ENCODE results near the gene PGAM5. TPM values are rescaled to one million over a fixed set of nuclear protein-coding genes. Genes with fewer than 3 reads are reported as not detected.

Gene PGAM5
- total and polyA plus RNA-seq, 9 of the 15 experiments (the other 6 are each of a cell fraction or from before 2014, with no cell fraction given): 7.4 to 121 (median 69.5) TPM

DNA sequence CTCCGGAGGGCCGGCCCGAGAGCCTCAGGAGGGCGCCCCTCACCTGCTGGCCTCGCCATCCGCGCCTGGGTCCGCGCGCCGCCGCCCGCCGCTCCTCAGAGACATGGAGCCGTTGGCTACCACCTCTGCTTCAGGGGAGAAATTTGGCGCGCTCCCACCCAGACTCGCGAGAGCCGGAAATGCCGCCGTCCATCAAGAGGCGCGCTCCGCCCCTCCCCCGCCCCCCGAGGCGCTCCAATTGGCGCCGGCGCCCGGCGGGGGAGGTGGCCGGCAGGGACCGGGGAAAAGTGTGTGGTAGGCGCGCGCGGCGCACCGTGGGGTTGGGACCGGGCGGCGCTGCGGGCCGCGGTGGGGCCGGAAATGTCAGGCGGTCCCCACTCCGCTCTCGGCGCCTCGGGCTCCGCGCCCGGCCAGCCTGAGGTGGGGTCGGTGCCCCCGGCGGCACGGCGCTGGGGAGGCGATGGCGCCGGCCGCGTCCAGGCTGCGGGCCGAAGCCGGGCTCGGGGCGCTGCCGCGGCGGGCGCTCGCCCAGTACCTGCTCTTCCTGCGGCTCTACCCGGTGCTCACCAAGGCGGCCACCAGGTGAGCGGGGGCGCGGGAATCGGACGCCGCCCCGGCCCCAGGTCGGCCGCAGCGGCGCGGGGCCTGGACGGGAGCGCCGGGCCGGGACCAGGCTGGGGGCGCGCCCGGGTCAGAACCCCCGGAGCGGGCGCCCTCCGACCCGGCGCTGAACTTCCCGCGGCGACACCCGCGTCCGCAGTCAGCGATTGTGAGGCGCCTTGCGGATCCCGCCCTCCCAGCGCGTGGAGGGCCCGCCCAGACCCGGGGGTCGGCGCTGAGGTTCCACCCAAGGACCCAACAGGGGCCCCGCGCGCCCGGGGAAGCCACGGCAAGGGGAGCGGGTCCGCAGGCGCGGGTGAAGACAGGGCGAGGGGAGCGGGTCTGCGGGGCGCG lies 23.2 kb upstream of the PGAM5 start, which contains the start of the genes POLE and PXMP2 (continued):
- TF ChIP-seq NCOA4 (IDR thresholded peaks at IDR 0.05; ENCODE audit: partially characterized antibody): no peak
- peak; percentile 66 for TF ChIP-seq POLR2H (tag; IDR thresholded peaks at IDR 0.05; ENCODE audit: low read depth)
- peak in 1 of 2 experiments; percentile 62; a peak in 1 of 4 replicates for TF ChIP-seq TBL1XR1 (IDR thresholded peaks at IDR 0.05; ENCODE audit: low read length in 2 of 2)
- 0 out of 2 replicates have a peak, but pooled peaks have one; percentile 8 for TF ChIP-seq ZNF384 (IDR thresholded peaks at IDR 0.05; ENCODE audit: low read depth, low read length)
- TF ChIP-seq, protein P1, sequence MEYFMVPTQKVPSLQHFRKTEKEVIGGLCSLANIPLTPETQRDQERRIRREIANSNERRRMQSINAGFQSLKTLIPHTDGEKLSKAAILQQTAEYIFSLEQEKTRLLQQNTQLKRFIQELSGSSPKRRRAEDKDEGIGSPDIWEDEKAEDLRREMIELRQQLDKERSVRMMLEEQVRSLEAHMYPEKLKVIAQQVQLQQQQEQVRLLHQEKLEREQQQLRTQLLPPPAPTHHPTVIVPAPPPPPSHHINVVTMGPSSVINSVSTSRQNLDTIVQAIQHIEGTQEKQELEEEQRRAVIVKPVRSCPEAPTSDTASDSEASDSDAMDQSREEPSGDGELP (CRISPR knock-in tag; IDR thresholded peaks at IDR 0.05; ENCODE audit: borderline replicate concordance): no peak; the same call in 1 of the 2 replicates
- TF ChIP-seq, protein P2, sequence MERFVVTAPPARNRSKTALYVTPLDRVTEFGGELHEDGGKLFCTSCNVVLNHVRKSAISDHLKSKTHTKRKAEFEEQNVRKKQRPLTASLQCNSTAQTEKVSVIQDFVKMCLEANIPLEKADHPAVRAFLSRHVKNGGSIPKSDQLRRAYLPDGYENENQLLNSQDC (CRISPR knock-in tag; IDR thresholded peaks at IDR 0.05): no peak
- TF ChIP-seq NR4A1 (CRISPR knock-in tag; IDR thresholded peaks at IDR 0.05): no peak
- TF ChIP-seq NR4A1 (tag; IDR thresholded peaks at IDR 0.05): 0 out of 2 replicates have a peak, but pooled peaks have one; percentile 43
- TF ChIP-seq, protein P3, sequence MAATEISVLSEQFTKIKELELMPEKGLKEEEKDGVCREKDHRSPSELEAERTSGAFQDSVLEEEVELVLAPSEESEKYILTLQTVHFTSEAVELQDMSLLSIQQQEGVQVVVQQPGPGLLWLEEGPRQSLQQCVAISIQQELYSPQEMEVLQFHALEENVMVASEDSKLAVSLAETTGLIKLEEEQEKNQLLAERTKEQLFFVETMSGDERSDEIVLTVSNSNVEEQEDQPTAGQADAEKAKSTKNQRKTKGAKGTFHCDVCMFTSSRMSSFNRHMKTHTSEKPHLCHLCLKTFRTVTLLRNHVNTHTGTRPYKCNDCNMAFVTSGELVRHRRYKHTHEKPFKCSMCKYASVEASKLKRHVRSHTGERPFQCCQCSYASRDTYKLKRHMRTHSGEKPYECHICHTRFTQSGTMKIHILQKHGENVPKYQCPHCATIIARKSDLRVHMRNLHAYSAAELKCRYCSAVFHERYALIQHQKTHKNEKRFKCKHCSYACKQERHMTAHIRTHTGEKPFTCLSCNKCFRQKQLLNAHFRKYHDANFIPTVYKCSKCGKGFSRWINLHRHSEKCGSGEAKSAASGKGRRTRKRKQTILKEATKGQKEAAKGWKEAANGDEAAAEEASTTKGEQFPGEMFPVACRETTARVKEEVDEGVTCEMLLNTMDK (IDR thresholded peaks at IDR 0.05; ENCODE audit: borderline replicate concordance, insufficient read depth, low read depth, low read length, poor library complexity, severe bottlenecking): peak; percentile 8
- no peak for TF ChIP-seq ZBTB17 (CRISPR knock-in tag; IDR thresholded peaks at IDR 0.05)
- peak; percentile 98 for TF ChIP-seq POLR2G (IDR thresholded peaks at IDR 0.05; ENCODE audit: low read depth, low read length)
- no peak for TF ChIP-seq KAT8 (IDR thresholded peaks at IDR 0.05; ENCODE audit: low read depth)
- no peak for TF ChIP-seq RUNX1 (IDR thresholded peaks at IDR 0.05; ENCODE audit: low read depth)
- peak; percentile 31; the same call in 1 of the 2 replicates for TF ChIP-seq MXI1 (IDR thresholded peaks at IDR 0.05; ENCODE audit: low read depth, low read length)
- TF ChIP-seq ARID4B (CRISPR knock-in tag; IDR thresholded peaks at IDR 0.05): peak; percentile 68
- TF ChIP-seq PATZ1 (CRISPR knock-in tag; IDR thresholded peaks at IDR 0.05; ENCODE audit: borderline replicate concordance): no peak
